Naive thymus-derived CD4-positive, alpha-beta T cell (primary cell): ENCODE results near the gene LRRC8E. TPM values are rescaled to one million over a fixed set of nuclear protein-coding genes. Genes with fewer than 3 reads are reported as not detected.

Experiments
- ATAC-seq: fragments of 150-1000 bp; cut with Tn5 transposase; 2 replicates; pipeline ENCODE4 v1.10.0; 2021; ENCODE audit warnings: mild to moderate bottlenecking, moderate library complexity
- CTCF ChIA-PET: fragments of 350-600 bp; sonication (Branson Sonifier 250); formaldehyde crosslinking; loops from one replicate; lab custom pipeline; 2021; ENCODE audit warnings: antibody characterized with exemption; lab: Charles Lee
- POLR2A ChIA-PET: fragments of 350-600 bp; sonication (Branson Sonifier 250); formaldehyde crosslinking; loops from one replicate; lab custom pipeline; 2021; ENCODE audit warnings: antibody characterized with exemption, inconsistent platforms; lab: Charles Lee
- DNase-seq, 9 donors: peaks; one replicate each; pipeline versions ENCODE4 v3.0.0 to v3.0.0-alpha.2; 2020 to 2022; ENCODE audit warnings: mixed read lengths in 1 of 9
- H3K27ac ChIP-seq: one replicate; pipeline ENCODE4 v1.7.0; 2013; ENCODE audit warnings: mild to moderate bottlenecking, low read depth, low read length, moderate library complexity
- H3K27me3 ChIP-seq, 2 donors: one replicate each; pipeline ENCODE4 v1.7.0; 2013; ENCODE audit warnings: low read length in 2 of 2, mild to moderate bottlenecking in 2 of 2, moderate library complexity in 2 of 2; ENCODE audit not compliant: control insufficient read depth in 2 of 2, insufficient read depth in 2 of 2
- H3K36me3 ChIP-seq, 3 experiments: 1 replicate in 2 of 3; 2 replicates in 1 of 3; pipeline ENCODE4 v1.7.0; 2013; ENCODE audit warnings: low read length in 3 of 3, mild to moderate bottlenecking in 3 of 3, moderate library complexity in 1 of 3; ENCODE audit not compliant: insufficient read depth in 3 of 3, control insufficient read depth in 2 of 3
- H3K4me1 ChIP-seq, 2 donors: one replicate each; pipeline ENCODE4 v1.7.0; 2013; ENCODE audit warnings: low read length in 2 of 2, mild to moderate bottlenecking in 2 of 2, moderate library complexity in 1 of 2; ENCODE audit not compliant: control insufficient read depth in 2 of 2, insufficient read depth in 2 of 2
- H3K4me3 ChIP-seq: 2 replicates; pipeline ENCODE4 v1.7.0; 2013; ENCODE audit warnings: mild to moderate bottlenecking, low read length
- H3K9me3 ChIP-seq, 3 experiments: 1 replicate in 2 of 3; 2 replicates in 1 of 3; pipeline ENCODE4 v1.7.0; 2013; ENCODE audit warnings: low read length in 3 of 3; ENCODE audit not compliant: control insufficient read depth in 2 of 3
- H3K27ac Mint-ChIP-seq, 9 donors: one replicate each; pipeline ENCODE4 v1.8.0; 2020 to 2022; ENCODE audit warnings: mixed read lengths in 9 of 9, mild to moderate bottlenecking in 8 of 9, moderate library complexity in 5 of 9, inconsistent platforms in 2 of 9
- H3K27me3 Mint-ChIP-seq, 5 donors: one replicate each; pipeline ENCODE4 v1.8.0; 2021 to 2022; ENCODE audit warnings: mixed read lengths in 5 of 5, mild to moderate bottlenecking in 1 of 5
- H3K36me3 Mint-ChIP-seq, 5 donors: one replicate each; pipeline ENCODE4 v1.8.0; 2020 to 2022; ENCODE audit warnings: mixed read lengths in 5 of 5, mild to moderate bottlenecking in 3 of 5, inconsistent platforms in 1 of 5
- H3K4me1 Mint-ChIP-seq, 7 donors: one replicate each; pipeline ENCODE4 v1.8.0; 2020 to 2022; ENCODE audit warnings: mixed read lengths in 7 of 7, mild to moderate bottlenecking in 3 of 7, inconsistent platforms in 1 of 7
- H3K4me3 Mint-ChIP-seq, 10 donors: one replicate each; pipeline ENCODE4 v1.8.0; 2020 to 2022; ENCODE audit warnings: mild to moderate bottlenecking in 10 of 10, mixed read lengths in 10 of 10, moderate library complexity in 6 of 10, inconsistent platforms in 2 of 10
- H3K9me3 Mint-ChIP-seq, 11 donors: one replicate each; pipeline ENCODE4 v1.8.0; 2020 to 2022; ENCODE audit warnings: mixed read lengths in 11 of 11, mild to moderate bottlenecking in 4 of 11, inconsistent platforms in 1 of 11, moderate library complexity in 1 of 11
- intact Hi-C, 2 donors: fragments of 100-400 bp; cut with micrococcal nuclease; formaldehyde crosslinking; loops; one replicate each; pipeline ENCODE4 v1.15.1; 2023
- polyA plus RNA-seq, 2 donors: library from polyadenylated mRNA; unstranded; fragments of 300-500 nt; fragmentation: Illumina TruSeq; gene quantifications; one replicate each; pipeline ENCODE4 v1.2.3, GENCODE V29; 2021
- total RNA-seq, 6 experiments: library from RNA in 5 of 6; stranded (reverse) in 5 of 6; gene quantifications; 1 replicate in 5 of 6; 2 replicates in 1 of 6; pipeline ENCODE4 v1.2.3 and lab custom pipeline; 2021 to 2026

Gene LRRC8E
- total and polyA plus RNA-seq, 7 experiments from 2014 or later = 0.24 to 0.53 TPM; not detected in 5

- no peak overlapping the region for H3K4me3 ChIP-seq
- CTCF ChIA-PET = interaction anchor here (0.7 to 0.8 kb wide), 2 partner anchors 20 to 56 kb away, joined by 3 read pairs; no protein-coding TSS in a partner anchor
- peaks cover 11 to 43% (median 27%) of the 10 kb centered on the region in 7 donors for H3K4me1 Mint-ChIP-seq
- H3K9me3 Mint-ChIP-seq = peaks cover 0 to under 1% (median 0%) of the 10 kb centered on the region in 11 donors
- H3K36me3 ChIP-seq = peaks cover 0 to 18% (median 6%) of the 10 kb centered on the region in 3 experiments
- H3K27ac ChIP-seq = no peak overlapping the region
- peak in 1 of 9 donors; percentile 15 for DNase-seq
- H3K27ac Mint-ChIP-seq = peak overlapping the region in 2 of 9 donors; percentile 72 to 86
- POLR2A ChIA-PET = interaction anchor here (1.2 kb wide), 1 partner anchor 10 kb away, joined by 4 read pairs; the partner anchor contains the start of gene TGFBR3L
- peak overlapping the region in 3 of 10 donors; percentile 62 to 83 (median 80) for H3K4me3 Mint-ChIP-seq
- ATAC-seq = no peak
- peaks cover 16 to 17% of the 10 kb centered on the region in 2 donors for H3K4me1 ChIP-seq
- no peaks in the 10 kb centered on the region for H3K27me3 ChIP-seq
- intact Hi-C loops = loop anchor here (1.0 to 10.0 kb wide), 9 partner anchors 21 to 1893 kb away; partner anchors contain the start of genes ALKBH7 (in 1 of the 2), FBXL12 (in 1 of the 2), MAP2K7 (in 1 of the 2) and PET100 (in 1 of the 2)
- H3K9me3 ChIP-seq = no peaks in the 10 kb centered on the region
- H3K36me3 Mint-ChIP-seq = peaks cover 0 to 11% (median 0%) of the 10 kb centered on the region in 5 donors
- H3K27me3 Mint-ChIP-seq = peaks cover under 1 to 4% (median 3%) of the 10 kb centered on the region in 5 donors
Measured at GRCh38 chr19:7924651-7925170, 36.4 kb downstream of the LRRC8E start.

GRCh38 chr19:7925171-7925851 lies 37.0 kb downstream of the LRRC8E start:
- H3K36me3 Mint-ChIP-seq = peaks cover 0 to 11% (median 0%) of the 10 kb centered on the region in 5 donors
- POLR2A ChIA-PET = no interaction called here
- peak overlapping the region; percentile 74 to 88 (median 84) for H3K4me3 Mint-ChIP-seq
- no peaks in the 10 kb centered on the region for H3K9me3 Mint-ChIP-seq
- H3K4me3 ChIP-seq = no peak overlapping the region
- H3K36me3 ChIP-seq = peaks cover 0 to 20% (median 6%) of the 10 kb centered on the region in 3 experiments
- peaks cover 5 to 38% (median 22%) of the 10 kb centered on the region in 7 donors for H3K4me1 Mint-ChIP-seq
- intact Hi-C loops = loop anchor here (1.0 to 10.0 kb wide), 3 partner anchors 22 to 861 kb away; partner anchors contain the start of genes MAP2K7 (in 1 of the 2) and ZNF557 (in 1 of the 2)
- no peaks in the 10 kb centered on the region for H3K27me3 Mint-ChIP-seq
- no peaks in the 10 kb centered on the region for H3K27me3 ChIP-seq
- DNase-seq (peak; percentile 58 to 83 (median 72)), ATAC-seq (no peak)
- CTCF ChIA-PET = no interaction called here
- H3K27ac Mint-ChIP-seq = peak overlapping the region in 6 of 9 donors; percentile 52 to 86 (median 76)
- peaks cover 13 to 14% of the 10 kb centered on the region in 2 donors for H3K4me1 ChIP-seq
- H3K27ac ChIP-seq = no peak overlapping the region
- H3K9me3 ChIP-seq = no peaks in the 10 kb centered on the region

GRCh38 chr19:7926021-7926726 lies 37.9 kb downstream of the LRRC8E start, which contains the start of gene CTXN1:
TSS of gene CTXN1 (minus strand) at chr19:7926135. CDS start at chr19:7925538, 597 bp downstream.
- ChIA-PET POLR2A (no interaction called here), CTCF (interaction anchor here (0.6 kb wide), 1 partner anchor 262 kb away, joined by 4 read pairs; no protein-coding TSS in a partner anchor)
- no peak within 1 kb of the TSS for H3K4me3 ChIP-seq
- H3K4me1 Mint-ChIP-seq = peaks cover 5 to 33% (median 18%) of the 10 kb centered on the region in 7 donors
- no peaks in the 10 kb centered on the region for H3K9me3 ChIP-seq
- no peak within 1 kb of the TSS for H3K27ac ChIP-seq
- peaks cover 0 to 16% (median 4%) of the 10 kb centered on the region in 5 donors for H3K36me3 Mint-ChIP-seq
- ATAC-seq (peak; percentile 73), DNase-seq (peak; percentile 54 to 87 (median 68))
- H3K27ac Mint-ChIP-seq = peak within 1 kb of the TSS in 6 of 9 donors; percentile 64 to 86 (median 76)
- intact Hi-C loops = loop anchor here in 1 of 2 donors (10.0 kb wide), 1 partner anchor 861 kb away; the partner anchor contains the start of gene ZNF557
- no peaks in the 10 kb centered on the region for H3K27me3 ChIP-seq
- H3K9me3 Mint-ChIP-seq = no peaks in the 10 kb centered on the region
- peaks cover 0 to 29% (median 6%) of the 10 kb centered on the region in 3 experiments for H3K36me3 ChIP-seq
- H3K27me3 Mint-ChIP-seq = no peaks in the 10 kb centered on the region
- peaks cover 9 to 11% of the 10 kb centered on the region in 2 donors for H3K4me1 ChIP-seq
- peak within 1 kb of the TSS; percentile 74 to 88 (median 84) for H3K4me3 Mint-ChIP-seq

GRCh38 chr19:7926727-7927604 lies 38.7 kb downstream of the LRRC8E start:
- H3K4me1 Mint-ChIP-seq = peaks cover 5 to 29% (median 13%) of the 10 kb centered on the region in 7 donors
- ATAC-seq = no peak
- intact Hi-C loops = loop anchor here in 1 of 2 donors (10.0 kb wide), 1 partner anchor 862 kb away; the partner anchor contains the start of gene ZNF557
- POLR2A ChIA-PET = interaction anchor here (1.3 kb wide), 1 partner anchor 13 kb away, joined by 3 read pairs; no protein-coding TSS in a partner anchor
- H3K9me3 ChIP-seq = no peaks in the 10 kb centered on the region
- CTCF ChIA-PET = interaction anchor here (0.6 kb wide), 1 partner anchor 261 kb away, joined by 4 read pairs; no protein-coding TSS in a partner anchor
- DNase-seq = peak in 1 of 9 donors; percentile 11
- no peak overlapping the region for H3K27ac ChIP-seq
- H3K4me3 Mint-ChIP-seq = peak overlapping the region in 9 of 10 donors; percentile 36 to 84 (median 75)
- H3K27me3 ChIP-seq = no peaks in the 10 kb centered on the region
- H3K36me3 Mint-ChIP-seq = peaks cover 0 to 14% (median 4%) of the 10 kb centered on the region in 5 donors
- H3K4me1 ChIP-seq = peaks cover 1 to 4% of the 10 kb centered on the region in 2 donors
- H3K4me3 ChIP-seq = no peak overlapping the region
- peaks cover 0 to 33% (median 9%) of the 10 kb centered on the region in 3 experiments for H3K36me3 ChIP-seq
- H3K9me3 Mint-ChIP-seq = no peaks in the 10 kb centered on the region
- no peaks in the 10 kb centered on the region for H3K27me3 Mint-ChIP-seq
- peak overlapping the region in 1 of 9 donors; percentile 68 for H3K27ac Mint-ChIP-seq

GRCh38 chr19:7927605-7928333 lies 39.5 kb downstream of the LRRC8E start:
- Mint-ChIP-seq H3K4me1 (peaks cover 5 to 26% (median 9%) of the 10 kb centered on the region in 7 donors), H3K36me3 (peaks cover 0 to 11% (median 4%) of the 10 kb centered on the region in 5 donors), H3K4me3 (peak overlapping the region in 2 of 10 donors; percentile 34 to 37), H3K27me3 (no peaks in the 10 kb centered on the region), H3K9me3 (no peaks in the 10 kb centered on the region), H3K27ac (no peak overlapping the region)
- Histone ChIP-seq H3K36me3 (peaks cover 0 to 33% (median 4%) of the 10 kb centered on the region in 3 experiments), H3K4me1 (peaks cover 0 to 4% of the 10 kb centered on the region in 2 donors), H3K9me3 (no peaks in the 10 kb centered on the region), H3K4me3 (no peak overlapping the region), H3K27ac (no peak overlapping the region), H3K27me3 (no peaks in the 10 kb centered on the region)
- ATAC-seq (no peak), DNase-seq (peak in 1 of 9 donors; percentile 7)
- ChIA-PET POLR2A (interaction anchor here (0.8 to 1.4 kb wide), 3 partner anchors 12 to 19 kb away, joined by 3 to 6 read pairs (median 4); partner anchors contain the start of gene TIMM44), CTCF (interaction anchor here (0.6 kb wide), 1 partner anchor 80 kb away, joined by 3 read pairs; no protein-coding TSS in a partner anchor)
- intact Hi-C loops = loop anchor here in 1 of 2 donors (10.0 kb wide), 1 partner anchor 863 kb away; the partner anchor contains the start of gene ZNF557
